MG63 (cell line): ENCODE measurements around the gene GRID2. TPM values are rescaled to one million over a fixed set of nuclear protein-coding genes. Genes with fewer than 3 reads are reported as not detected.

ENCODE experiments used
- DNase-seq: peaks from one replicate; pipeline ENCODE4 v3.0.0-alpha.2; 2020
- H3K27me3 ChIP-seq: fragments of 250-450 bp; sonication (Bioruptor Pico); 2 replicates; pipeline ENCODE4 v1.5.1; 2020; ENCODE audit warnings: mild to moderate bottlenecking, moderate library complexity
- H3K36me3 ChIP-seq: fragments of 250-450 bp; sonication (Bioruptor Pico); 2 replicates; pipeline ENCODE4 v1.5.1; 2020; ENCODE audit warnings: mild to moderate bottlenecking, moderate library complexity
- H3K4me3 ChIP-seq: fragments of 250-450 bp; sonication (Bioruptor Pico); 2 replicates; pipeline ENCODE4 v1.5.1; 2020; ENCODE audit warnings: mild to moderate bottlenecking, moderate library complexity
- H3K9me3 ChIP-seq: fragments of 250-450 bp; sonication (Bioruptor Pico); 2 replicates; pipeline ENCODE4 v1.5.1; 2020; ENCODE audit warnings: mild to moderate bottlenecking, moderate library complexity
- total RNA-seq: library from RNA; depleted of rRNA; stranded (reverse); fragments of >200 nt; shearing (Covaris generic); gene quantifications from 2 replicates; pipeline ENCODE4 v1.2.3, GENCODE V29; 2014; ENCODE audit warnings: low replicate concordance

GRID2 gene
- total RNA-seq, 1 experiment from 2014 or later: not detected

DNA sequence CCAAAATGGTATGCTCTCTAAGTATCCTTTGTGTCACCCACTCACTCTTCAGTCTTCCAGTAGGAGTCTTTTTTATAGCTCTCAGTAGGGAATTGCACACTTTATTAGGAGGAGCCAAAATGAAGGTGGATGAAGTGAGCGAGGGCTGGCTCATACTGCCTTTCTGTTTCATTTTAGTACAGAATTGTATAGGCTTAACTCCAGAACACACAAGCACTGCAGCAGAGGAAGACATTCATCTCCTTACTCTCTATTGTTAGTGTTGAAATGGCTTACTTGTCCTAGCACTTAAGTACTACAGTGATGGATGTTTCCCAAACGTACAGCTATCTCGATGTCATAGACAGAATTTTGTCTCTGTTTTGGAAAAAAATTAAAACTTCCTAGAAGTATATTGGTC lies 1197.5 kb downstream of the GRID2 start:
- H3K36me3 ChIP-seq: no peaks in the 10 kb centered on the region
- no peaks in the 10 kb centered on the region for H3K27me3 ChIP-seq
- H3K9me3 ChIP-seq: no peaks in the 10 kb centered on the region
- no peak for DNase-seq
- H3K4me3 ChIP-seq: no peak overlapping the region

DNA sequence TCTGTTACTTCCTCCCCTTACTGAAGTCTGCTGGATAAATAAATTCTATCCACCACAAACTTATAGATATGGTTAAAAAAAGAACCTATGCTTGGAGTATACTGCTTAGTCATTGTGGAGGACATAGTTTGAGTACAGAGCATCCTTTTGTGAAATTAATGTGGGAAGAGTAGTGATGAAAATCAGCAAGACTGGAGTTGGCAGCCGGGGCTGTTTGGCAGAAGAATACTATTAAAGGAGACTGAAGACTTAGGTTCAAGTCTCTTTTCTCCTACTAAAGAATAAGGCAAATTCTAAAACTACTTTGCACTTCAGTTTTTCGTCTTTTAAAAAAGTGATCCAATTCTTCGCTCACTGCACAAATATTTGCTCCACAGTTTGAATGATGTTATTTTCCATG lies 1198.2 kb downstream of the GRID2 start:
- Histone ChIP-seq H3K27me3 (no peaks in the 10 kb centered on the region), H3K9me3 (no peaks in the 10 kb centered on the region), H3K4me3 (no peak overlapping the region), H3K36me3 (no peaks in the 10 kb centered on the region)
- no peak for DNase-seq

DNA sequence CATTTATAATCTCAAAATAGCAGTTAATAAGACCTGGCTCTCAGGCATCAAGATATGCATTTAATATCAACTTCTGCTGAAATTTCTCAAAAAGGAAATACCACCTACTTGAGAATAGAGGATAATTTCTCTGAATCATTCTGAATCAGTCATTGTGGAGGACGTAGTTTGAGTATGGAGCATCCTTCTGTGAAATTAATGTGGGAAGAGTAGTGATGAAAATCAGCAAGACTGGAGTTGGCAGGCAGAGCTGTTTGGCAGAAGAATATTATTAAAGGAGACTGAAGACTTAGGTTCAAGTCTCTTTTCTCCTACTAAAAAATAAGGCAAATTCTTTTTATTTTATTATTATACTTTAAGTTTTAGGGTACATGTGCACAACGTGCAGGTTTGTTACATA lies 1199.2 kb downstream of the GRID2 start:
- no peak overlapping the region for H3K4me3 ChIP-seq
- DNase-seq: no peak
- H3K9me3 ChIP-seq: no peaks in the 10 kb centered on the region
- no peaks in the 10 kb centered on the region for H3K36me3 ChIP-seq
- H3K27me3 ChIP-seq: no peaks in the 10 kb centered on the region

GRCh38 chr4:93513851-93514250 lies 1210.1 kb downstream of the GRID2 start:
- no peaks in the 10 kb centered on the region for H3K36me3 ChIP-seq
- no peaks in the 10 kb centered on the region for H3K27me3 ChIP-seq
- no peaks in the 10 kb centered on the region for H3K9me3 ChIP-seq
- no peak for DNase-seq
- H3K4me3 ChIP-seq: no peak overlapping the region

DNA sequence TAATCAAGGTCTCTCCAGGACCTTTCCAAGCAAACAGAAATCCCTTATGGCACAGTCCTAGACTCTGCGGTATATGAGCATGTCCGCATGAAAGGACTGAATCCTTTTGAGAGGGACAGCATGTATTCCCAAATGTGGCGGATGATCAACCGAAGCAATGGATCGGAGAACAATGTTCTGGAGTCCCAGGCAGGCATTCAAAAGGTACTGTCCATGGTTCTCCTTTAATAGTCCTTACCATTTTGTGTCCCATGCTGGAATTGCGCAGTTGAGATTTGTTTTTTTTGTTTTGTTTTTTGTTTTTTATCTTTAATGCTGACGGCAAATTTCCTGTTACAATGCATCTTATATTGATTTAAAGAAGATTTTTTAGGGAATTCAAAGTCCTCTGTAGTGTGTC lies 1211.4 kb downstream of the GRID2 start:
- Histone ChIP-seq H3K9me3 (no peaks in the 10 kb centered on the region), H3K4me3 (no peak overlapping the region), H3K27me3 (no peaks in the 10 kb centered on the region), H3K36me3 (no peaks in the 10 kb centered on the region)
- no peak for DNase-seq

DNA sequence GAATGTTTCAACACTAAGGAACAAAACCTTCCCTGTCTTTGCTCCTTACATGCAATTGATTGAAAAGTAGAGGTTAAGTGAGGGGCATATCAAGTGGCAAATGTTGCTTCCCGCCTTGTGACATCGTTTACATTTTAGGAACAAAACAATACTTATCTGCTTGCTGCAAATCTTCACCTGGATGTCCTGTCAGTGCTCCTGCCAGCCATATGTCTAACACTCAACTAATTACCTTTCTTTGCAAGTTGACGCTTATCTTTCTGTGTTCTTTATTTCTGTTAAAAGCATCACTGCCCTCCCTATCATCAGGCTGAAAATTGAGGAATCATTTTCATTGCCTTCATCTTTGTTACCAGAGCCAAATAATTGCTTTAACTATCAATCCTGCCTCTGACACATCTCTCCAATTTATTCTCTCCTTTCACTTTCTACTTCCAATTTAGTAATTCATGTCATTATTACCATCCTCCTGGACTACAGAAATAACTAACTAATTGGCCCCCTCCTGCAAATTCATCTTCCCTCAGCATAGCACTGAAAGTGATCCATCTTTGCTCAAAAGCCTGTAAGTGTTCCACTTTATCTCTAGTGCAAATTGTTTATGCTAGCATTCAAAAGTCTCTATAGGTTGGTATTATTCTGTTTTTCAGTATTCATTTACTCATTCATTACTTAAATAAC lies 1226.1 kb downstream of the GRID2 start:
- H3K9me3 ChIP-seq: no peaks in the 10 kb centered on the region
- no peaks in the 10 kb centered on the region for H3K27me3 ChIP-seq
- no peaks in the 10 kb centered on the region for H3K36me3 ChIP-seq
- no peak overlapping the region for H3K4me3 ChIP-seq
- DNase-seq: no peak

DNA sequence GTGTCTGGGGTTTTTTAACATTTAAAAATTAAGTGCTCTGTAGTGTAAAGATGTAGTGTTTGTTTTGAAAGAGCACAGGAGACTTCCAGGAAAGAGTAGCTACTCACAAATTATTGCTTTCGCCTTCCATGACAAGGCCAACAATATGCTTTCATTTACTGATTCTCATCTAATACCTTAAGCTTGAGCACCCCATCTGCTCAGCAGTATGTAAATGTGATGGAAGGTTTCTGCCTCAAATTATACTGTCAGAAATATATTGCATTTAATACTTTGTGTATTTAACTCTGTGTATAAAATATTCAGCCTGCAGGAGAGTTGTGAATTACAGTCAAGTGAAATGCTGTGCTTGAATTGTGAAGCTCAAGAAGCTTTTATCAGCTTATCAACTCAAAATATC lies 1228.5 kb downstream of the GRID2 start:
- H3K36me3 ChIP-seq: no peaks in the 10 kb centered on the region
- H3K4me3 ChIP-seq: no peak overlapping the region
- H3K9me3 ChIP-seq: no peaks in the 10 kb centered on the region
- DNase-seq: no peak
- H3K27me3 ChIP-seq: no peaks in the 10 kb centered on the region

DNA sequence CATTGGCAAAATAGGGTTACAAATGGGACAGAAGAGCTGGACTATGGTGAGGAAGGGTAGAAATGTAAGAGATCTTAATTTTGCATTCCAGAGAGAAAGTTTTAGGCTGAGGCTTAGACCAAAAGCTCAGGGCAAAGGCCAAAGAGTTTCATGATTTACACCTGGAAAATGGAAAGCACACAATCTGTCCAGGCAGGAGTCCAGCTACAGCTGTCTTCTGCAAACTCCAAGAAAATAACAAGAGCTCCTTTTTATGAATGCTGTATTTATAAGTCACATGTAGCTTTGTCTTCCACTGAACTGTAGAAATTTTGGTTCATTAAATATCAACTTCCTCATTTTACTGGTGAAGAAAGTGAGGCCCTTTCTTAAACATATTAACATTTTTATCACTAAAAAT lies 1236.8 kb downstream of the GRID2 start:
- Histone ChIP-seq H3K4me3 (no peak overlapping the region), H3K9me3 (no peaks in the 10 kb centered on the region), H3K36me3 (no peaks in the 10 kb centered on the region), H3K27me3 (no peaks in the 10 kb centered on the region)
- DNase-seq: no peak

DNA sequence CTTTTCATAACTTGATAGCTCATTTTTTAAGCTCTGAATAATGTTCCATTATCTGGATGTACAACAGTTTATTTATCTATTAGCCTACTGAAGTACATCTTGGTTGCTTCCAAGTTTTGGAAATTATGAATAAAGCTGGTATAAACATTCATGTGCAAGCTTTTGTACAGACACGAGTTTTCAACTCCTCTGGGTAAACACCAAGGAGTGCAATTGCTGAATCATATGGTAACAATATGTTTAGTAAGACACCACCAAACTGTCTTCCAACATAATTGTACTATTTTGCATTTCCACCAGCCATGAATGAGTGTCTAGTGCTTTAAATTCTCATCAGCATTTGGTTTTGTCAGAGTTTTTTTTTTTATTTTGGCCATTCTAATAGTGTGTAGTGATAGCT lies 1258.1 kb downstream of the GRID2 start:
- H3K27me3 ChIP-seq: no peaks in the 10 kb centered on the region
- no peaks in the 10 kb centered on the region for H3K36me3 ChIP-seq
- no peak overlapping the region for H3K4me3 ChIP-seq
- DNase-seq: no peak
- no peaks in the 10 kb centered on the region for H3K9me3 ChIP-seq

GRCh38 chr4:93568758-93569157 lies 1265.0 kb downstream of the GRID2 start:
- Histone ChIP-seq H3K4me3 (no peak overlapping the region), H3K27me3 (no peaks in the 10 kb centered on the region), H3K36me3 (no peaks in the 10 kb centered on the region), H3K9me3 (no peaks in the 10 kb centered on the region)
- no peak for DNase-seq

- Histone ChIP-seq H3K4me3 (no peak overlapping the region), H3K9me3 (no peaks in the 10 kb centered on the region), H3K36me3 (no peaks in the 10 kb centered on the region), H3K27me3 (no peaks in the 10 kb centered on the region)
- no peak for DNase-seq
Observed at GRCh38 chr4:93573285-93573684, 1269.5 kb downstream of the GRID2 start.

DNA sequence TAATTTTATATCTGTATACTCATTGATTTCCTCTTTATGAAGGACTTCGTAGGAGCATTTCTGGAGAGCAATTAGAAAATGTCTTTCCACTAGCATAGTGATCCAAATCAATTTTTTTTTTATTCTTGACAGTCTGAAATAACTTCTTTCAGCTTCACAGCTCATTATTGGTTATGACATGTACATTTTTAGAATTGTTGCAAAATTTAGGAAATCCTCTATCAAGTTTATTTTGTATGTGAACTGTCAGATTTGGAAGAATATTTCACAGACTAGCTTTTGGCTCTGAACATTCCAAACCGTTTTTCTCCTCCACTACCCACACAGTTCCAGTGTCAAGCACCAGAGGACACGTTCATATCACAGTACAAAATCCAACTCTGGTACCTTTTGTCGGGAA lies 1275.2 kb downstream of the GRID2 start:
- no peaks in the 10 kb centered on the region for H3K36me3 ChIP-seq
- no peaks in the 10 kb centered on the region for H3K27me3 ChIP-seq
- no peak for DNase-seq
- no peaks in the 10 kb centered on the region for H3K9me3 ChIP-seq
- no peak overlapping the region for H3K4me3 ChIP-seq

DNA sequence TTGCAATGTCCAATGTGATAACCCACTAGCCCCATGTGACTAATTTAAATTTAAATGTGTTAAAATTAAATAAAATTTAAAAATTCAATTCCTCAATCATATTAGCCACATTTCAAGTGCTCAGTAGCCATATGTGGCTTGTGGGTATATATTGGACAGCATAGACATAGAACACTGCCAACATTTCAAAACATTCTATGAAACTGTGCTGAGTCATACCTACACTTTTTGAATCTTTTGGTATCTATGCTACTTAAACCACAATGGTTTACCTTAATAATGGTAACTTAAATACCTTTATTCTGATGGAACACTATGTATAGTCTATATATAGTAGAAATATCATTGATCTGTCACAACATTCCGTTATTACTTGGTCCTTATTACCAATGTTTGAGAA lies 1301.4 kb downstream of the GRID2 start:
- no peak overlapping the region for H3K4me3 ChIP-seq
- H3K27me3 ChIP-seq: no peaks in the 10 kb centered on the region
- H3K36me3 ChIP-seq: no peaks in the 10 kb centered on the region
- no peak for DNase-seq
- no peaks in the 10 kb centered on the region for H3K9me3 ChIP-seq

DNA sequence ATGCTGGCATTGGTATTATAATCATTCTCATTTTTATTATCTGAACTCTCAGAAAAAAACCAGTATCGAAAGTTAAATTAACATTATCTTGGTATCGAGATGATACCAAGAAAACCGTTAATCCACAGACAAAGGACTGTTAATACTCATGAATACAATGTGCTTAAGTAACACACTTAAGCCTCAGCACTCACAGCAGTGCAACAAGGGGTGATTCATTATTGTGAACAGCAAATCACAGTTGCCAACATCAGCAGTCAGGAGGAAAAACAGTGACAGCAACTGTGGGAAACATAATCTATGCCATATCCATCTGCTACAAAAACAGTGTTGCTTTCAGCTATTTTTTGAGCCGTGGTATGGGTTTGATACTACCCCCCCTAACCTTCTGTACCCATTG lies 1313.8 kb downstream of the GRID2 start:
- H3K9me3 ChIP-seq: no peaks in the 10 kb centered on the region
- H3K27me3 ChIP-seq: no peaks in the 10 kb centered on the region
- H3K4me3 ChIP-seq: no peak overlapping the region
- H3K36me3 ChIP-seq: no peaks in the 10 kb centered on the region
- no peak for DNase-seq

DNA sequence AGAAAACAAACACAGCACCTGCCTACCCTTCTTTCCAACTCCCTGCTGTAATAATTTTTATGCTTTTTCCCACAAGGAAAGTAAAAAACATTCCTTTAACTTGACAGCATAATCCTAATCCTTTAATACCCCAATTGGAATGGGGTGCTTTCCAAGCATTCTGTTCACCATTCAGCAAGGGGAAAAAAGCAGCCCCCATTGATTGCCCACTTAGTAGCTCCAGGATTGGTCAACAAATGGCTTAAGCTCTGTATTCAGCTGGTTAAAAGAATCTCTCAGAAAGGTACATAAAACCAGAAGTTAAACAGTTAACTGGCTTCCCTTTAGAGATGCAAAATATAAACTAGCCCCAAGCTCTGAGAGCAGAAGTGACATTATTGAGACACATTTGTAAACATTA lies 1330.0 kb downstream of the GRID2 start:
- Histone ChIP-seq H3K9me3 (no peaks in the 10 kb centered on the region), H3K4me3 (no peak overlapping the region), H3K27me3 (no peaks in the 10 kb centered on the region), H3K36me3 (no peaks in the 10 kb centered on the region)
- no peak for DNase-seq

DNA sequence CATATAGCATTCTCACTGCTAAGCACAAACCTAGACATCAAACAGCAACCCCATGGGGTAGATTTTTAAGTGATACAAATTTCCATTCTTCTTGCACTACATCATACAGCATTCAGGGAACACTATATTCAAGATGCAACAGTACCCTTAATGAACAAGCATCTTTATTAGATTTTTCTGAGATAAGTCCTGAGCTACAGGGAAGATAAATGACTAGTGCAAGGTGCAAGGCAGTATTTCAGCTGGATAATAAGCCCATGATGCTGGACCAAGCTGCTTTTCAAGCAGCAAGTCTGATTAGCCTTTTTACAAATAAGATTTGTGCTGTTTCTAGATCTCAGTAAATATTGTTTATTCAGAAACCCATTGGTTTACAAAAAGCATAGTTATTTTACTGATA lies 1332.2 kb downstream of the GRID2 start:
- Histone ChIP-seq H3K4me3 (no peak overlapping the region), H3K9me3 (no peaks in the 10 kb centered on the region), H3K27me3 (no peaks in the 10 kb centered on the region), H3K36me3 (no peaks in the 10 kb centered on the region)
- no peak for DNase-seq

DNA sequence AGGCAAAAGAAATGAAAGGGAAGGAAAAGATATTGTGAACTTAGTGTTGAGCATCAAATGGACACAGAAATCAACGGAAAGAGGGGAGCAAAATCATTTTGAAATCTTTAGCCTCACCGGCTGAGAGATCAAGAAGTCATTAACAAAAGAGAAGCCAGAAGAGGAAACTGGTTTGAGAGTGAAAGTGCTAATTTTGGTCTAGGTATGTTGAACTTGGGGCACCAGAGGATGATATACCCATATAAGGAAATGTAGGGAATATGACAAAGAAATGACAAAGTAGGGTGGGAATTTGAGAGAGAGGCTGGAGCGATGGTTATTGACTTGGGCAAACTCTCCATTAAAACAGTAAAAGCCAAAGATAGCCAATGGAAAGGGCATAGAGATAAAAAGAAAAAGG lies 1341.4 kb downstream of the GRID2 start:
- Histone ChIP-seq H3K36me3 (no peaks in the 10 kb centered on the region), H3K9me3 (no peaks in the 10 kb centered on the region), H3K4me3 (no peak overlapping the region), H3K27me3 (no peaks in the 10 kb centered on the region)
- DNase-seq: no peak

DNA sequence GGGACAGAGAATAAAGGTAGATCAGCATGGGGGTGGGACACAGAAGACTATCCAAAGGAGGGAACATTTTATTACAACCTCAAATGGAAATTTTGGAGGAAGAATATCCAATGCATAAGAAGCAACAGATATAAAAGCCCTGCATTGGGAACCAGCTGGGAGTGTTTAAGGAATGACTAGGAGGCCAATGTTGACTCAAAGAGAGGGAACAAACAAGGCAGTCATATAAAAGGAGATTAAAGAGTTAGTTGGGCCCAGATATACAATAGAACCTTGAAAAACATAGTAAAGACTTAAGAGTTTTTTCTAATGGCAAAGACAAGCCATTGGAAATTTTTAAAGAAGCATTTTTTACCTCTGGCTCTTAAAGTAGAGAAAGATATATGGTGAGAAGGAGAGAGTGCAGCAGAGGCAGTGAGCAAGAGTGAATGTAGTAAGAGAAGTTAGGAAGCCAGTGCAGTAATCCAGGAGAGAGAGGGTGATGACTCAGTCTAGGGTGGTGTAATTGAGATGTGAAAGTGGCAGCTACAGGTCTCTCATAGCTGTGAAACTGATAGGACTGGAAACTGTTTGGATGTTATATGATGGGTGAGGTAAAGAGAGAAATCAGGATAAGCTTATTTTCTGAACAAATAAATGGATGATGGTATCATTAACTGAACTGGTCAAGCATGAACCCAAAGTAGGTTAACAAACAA lies 1342.6 kb downstream of the GRID2 start:
- no peaks in the 10 kb centered on the region for H3K27me3 ChIP-seq
- H3K36me3 ChIP-seq: no peaks in the 10 kb centered on the region
- no peaks in the 10 kb centered on the region for H3K9me3 ChIP-seq
- no peak overlapping the region for H3K4me3 ChIP-seq
- DNase-seq: no peak
